Embryonic facial prominence (tissue), 1 donor: ENCODE measurements around the gene DTD1.

ENCODE experiments used
- DNase-seq: peaks from one replicate; pipeline ENCODE4 v3.0.0-alpha.2; 2016; ENCODE audit errors: extremely low spot score

DTD1 gene

GRCh38 chr20:18705910-18706309, 118.1 kb downstream of the DTD1 start:
- no peak for DNase-seq

- no peak for DNase-seq
Observed at GRCh38 chr20:18712131-18712530, 124.3 kb downstream of the DTD1 start.

GRCh38 chr20:18712882-18713281, 125.0 kb downstream of the DTD1 start:
- no peak for DNase-seq

- DNase-seq, result no peak
Observed at GRCh38 chr20:18715564-18715963, 127.7 kb downstream of the DTD1 start.

- DNase-seq, result no peak
Observed at GRCh38 chr20:18717062-18717461, 129.2 kb downstream of the DTD1 start.

- DNase-seq, result no peak
Observed at GRCh38 chr20:18718129-18718528, 130.3 kb downstream of the DTD1 start.

GRCh38 chr20:18719426-18719825, 131.6 kb downstream of the DTD1 start:
- DNase-seq, result no peak

- no peak for DNase-seq
Observed at GRCh38 chr20:18721551-18722115, 133.8 kb downstream of the DTD1 start.

- no peak for DNase-seq
Observed at GRCh38 chr20:18722371-18722770, 134.5 kb downstream of the DTD1 start.

- no peak for DNase-seq
Observed at GRCh38 chr20:18724077-18724476, 136.2 kb downstream of the DTD1 start.

- DNase-seq, result no peak
Observed at GRCh38 chr20:18724788-18725464, 137.1 kb downstream of the DTD1 start.

GRCh38 chr20:18727032-18727508, 139.2 kb downstream of the DTD1 start:
- DNase-seq, result no peak

- DNase-seq, result no peak
Observed at GRCh38 chr20:18728165-18728869, 140.5 kb downstream of the DTD1 start.

- no peak for DNase-seq
Observed at GRCh38 chr20:18728870-18729224, 141.0 kb downstream of the DTD1 start.

- no peak for DNase-seq
Observed at GRCh38 chr20:18729231-18729825, 141.5 kb downstream of the DTD1 start.

GRCh38 chr20:18731940-18732339, 144.1 kb downstream of the DTD1 start:
- no peak for DNase-seq

GRCh38 chr20:18734525-18735189, 146.8 kb downstream of the DTD1 start:
- no peak for DNase-seq

- DNase-seq, result no peak
Observed at GRCh38 chr20:18737140-18737539, 149.3 kb downstream of the DTD1 start.

- no peak for DNase-seq
Observed at GRCh38 chr20:18738055-18738454, 150.2 kb downstream of the DTD1 start.

GRCh38 chr20:18738888-18739287, 151.0 kb downstream of the DTD1 start:
- no peak for DNase-seq

- DNase-seq, result peak; percentile 68
Observed at GRCh38 chr20:18739751-18740166, 151.9 kb downstream of the DTD1 start.

GRCh38 chr20:18740726-18741125, 152.9 kb downstream of the DTD1 start:
- DNase-seq, result no peak
